HCEC 1CT (cell line): ENCODE results near the gene GRID1.

Experiments used
- DNase-seq: peaks from one replicate; pipeline ENCODE4 v3.0.0-alpha.2; 2017

GRID1 gene

GRCh38 chr10:86290933-86291615 lies 75.5 kb downstream of the GRID1 start:
- DNase-seq = no peak

GRCh38 chr10:86289577-86289868 lies 77.1 kb downstream of the GRID1 start:
- no peak for DNase-seq

- DNase-seq = no peak
Observed at GRCh38 chr10:86288695-86289576, 77.7 kb downstream of the GRID1 start.

- DNase-seq = no peak
Observed at GRCh38 chr10:86287966-86288579, 78.5 kb downstream of the GRID1 start.

GRCh38 chr10:86287110-86287793 lies 79.3 kb downstream of the GRID1 start:
- DNase-seq = no peak

GRCh38 chr10:86286236-86287109 lies 80.1 kb downstream of the GRID1 start:
- DNase-seq = no peak

GRCh38 chr10:86285136-86285790 lies 81.3 kb downstream of the GRID1 start:
- no peak for DNase-seq

- no peak for DNase-seq
Observed at GRCh38 chr10:86284355-86285105, 82.1 kb downstream of the GRID1 start.

- DNase-seq = no peak
Observed at GRCh38 chr10:86283466-86284287, 82.9 kb downstream of the GRID1 start.

- no peak for DNase-seq
Observed at GRCh38 chr10:86282664-86283465, 83.7 kb downstream of the GRID1 start.

- no peak for DNase-seq
Observed at GRCh38 chr10:86281396-86281795, 85.2 kb downstream of the GRID1 start.

- no peak for DNase-seq
Observed at GRCh38 chr10:86269332-86269731, 97.3 kb downstream of the GRID1 start.

- DNase-seq = no peak
Observed at GRCh38 chr10:86267286-86268195, 99.1 kb downstream of the GRID1 start.

GRCh38 chr10:86266446-86267242 lies 100.0 kb downstream of the GRID1 start:
- DNase-seq = no peak

- DNase-seq = no peak
Observed at GRCh38 chr10:86265895-86266259, 100.7 kb downstream of the GRID1 start.

- no peak for DNase-seq
Observed at GRCh38 chr10:86265236-86265894, 101.2 kb downstream of the GRID1 start.
